GM21390 (cell line): ENCODE measurements around the gene UNC13B.

ENCODE experiments used
- ATAC-seq: cut with Tn5 transposase; IDR thresholded peaks from one replicate; pipeline ENCODE4 v1.9.1; 2021; ENCODE audit not compliant: unreplicated experiment

The UNC13B gene

DNA sequence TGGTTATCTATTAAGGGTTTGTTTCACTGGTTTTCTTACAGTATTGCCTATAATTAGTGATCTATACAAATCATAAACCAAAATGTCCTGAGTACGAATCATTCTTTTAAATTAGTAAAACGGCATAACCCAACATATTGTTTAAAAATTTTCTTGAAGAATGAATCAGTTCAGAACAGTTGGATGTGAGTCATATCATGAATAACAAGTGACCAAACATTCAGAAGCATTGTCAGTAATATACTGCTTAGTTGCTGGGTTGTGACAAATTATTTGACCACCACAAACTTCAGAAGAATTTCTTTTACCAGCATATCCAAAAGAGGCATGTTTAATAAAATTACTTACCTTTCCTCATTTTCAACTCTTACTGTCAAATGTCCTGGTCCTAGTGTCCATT lies 111.2 kb downstream of the UNC13B start:
- no peak for ATAC-seq

- ATAC-seq: no peak
Observed at GRCh38 chr9:35273591-35273990, 111.8 kb downstream of the UNC13B start.

DNA sequence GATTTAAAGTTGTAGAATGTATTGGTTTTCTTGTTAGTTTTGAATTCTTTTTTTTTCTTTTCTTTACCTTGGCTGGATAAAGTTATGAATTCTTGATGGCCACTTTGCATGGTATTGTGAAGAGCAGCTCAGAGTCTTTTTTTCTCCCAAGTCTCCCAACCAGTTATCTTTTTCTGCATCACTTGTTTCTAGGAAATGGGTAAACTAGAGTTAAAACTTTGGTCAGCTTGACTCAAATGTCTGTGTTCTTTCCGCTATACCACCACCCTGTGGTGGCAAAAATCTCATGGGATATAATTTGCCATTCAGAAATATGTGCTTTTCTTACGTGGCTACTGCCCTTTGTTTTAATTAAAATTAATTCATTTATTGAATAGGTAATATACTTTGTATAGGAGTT lies 113.2 kb downstream of the UNC13B start:
- no peak for ATAC-seq

GRCh38 chr9:35277171-35277520 lies 115.3 kb downstream of the UNC13B start:
- ATAC-seq: no peak

DNA sequence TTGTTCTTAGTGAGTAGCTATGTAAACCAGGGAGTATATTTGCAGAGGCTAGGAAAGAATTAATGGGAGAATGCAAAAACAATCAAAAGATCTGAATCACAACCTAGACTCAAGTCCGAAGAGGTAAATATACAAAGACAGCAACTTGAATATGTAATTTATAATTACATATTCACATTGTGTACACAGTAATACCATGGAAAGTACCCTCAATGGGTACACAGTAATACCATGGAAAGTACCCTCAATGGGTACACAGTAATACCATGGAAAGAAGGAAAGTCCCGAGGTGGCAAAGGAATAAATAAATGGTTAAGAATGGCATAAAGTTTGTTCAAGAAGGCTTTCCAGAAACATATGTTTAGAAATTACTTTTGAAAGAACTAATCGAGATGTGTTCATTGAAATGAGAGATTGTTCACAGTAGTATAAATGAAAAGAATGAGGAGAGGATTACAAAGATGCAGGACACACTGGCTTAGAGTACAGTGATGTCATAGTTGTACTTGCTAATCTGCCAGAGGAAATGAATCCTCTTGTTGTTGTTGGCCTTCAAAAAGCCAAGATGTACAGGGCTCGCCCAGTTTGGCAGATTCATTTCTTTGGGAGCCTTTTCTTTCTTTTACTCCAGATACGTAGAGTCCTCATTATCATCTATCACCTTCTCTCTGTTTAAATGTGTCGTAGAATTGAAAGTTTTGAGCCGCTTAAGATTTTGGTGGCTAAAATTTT lies 116.0 kb downstream of the UNC13B start:
- no peak for ATAC-seq

- ATAC-seq: no peak
Observed at GRCh38 chr9:35279946-35280345, 118.1 kb downstream of the UNC13B start.

GRCh38 chr9:35280399-35280798 lies 118.6 kb downstream of the UNC13B start:
- ATAC-seq: no peak

DNA sequence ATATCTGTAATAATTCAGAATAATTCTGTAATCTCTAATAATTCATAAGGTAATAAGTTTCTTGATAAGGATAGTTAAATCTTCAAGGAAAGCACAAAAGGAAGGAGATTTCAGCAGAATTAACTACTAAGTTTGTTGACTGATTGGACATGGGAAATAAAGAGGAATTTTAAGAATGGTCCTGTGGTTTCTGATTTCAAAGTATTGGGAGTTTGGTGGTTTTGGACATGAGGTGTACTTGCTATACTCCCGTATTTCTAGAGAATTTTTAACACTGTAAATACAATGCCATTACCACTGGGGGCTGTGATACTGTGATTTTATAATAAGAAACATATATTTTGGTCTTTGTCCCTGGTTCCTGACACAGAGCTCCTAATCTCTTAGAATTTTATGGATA lies 123.9 kb downstream of the UNC13B start:
- ATAC-seq: no peak

- no peak for ATAC-seq
Observed at GRCh38 chr9:35286381-35286780, 124.6 kb downstream of the UNC13B start.

- ATAC-seq: no peak
Observed at GRCh38 chr9:35287987-35288632, 126.3 kb downstream of the UNC13B start.

DNA sequence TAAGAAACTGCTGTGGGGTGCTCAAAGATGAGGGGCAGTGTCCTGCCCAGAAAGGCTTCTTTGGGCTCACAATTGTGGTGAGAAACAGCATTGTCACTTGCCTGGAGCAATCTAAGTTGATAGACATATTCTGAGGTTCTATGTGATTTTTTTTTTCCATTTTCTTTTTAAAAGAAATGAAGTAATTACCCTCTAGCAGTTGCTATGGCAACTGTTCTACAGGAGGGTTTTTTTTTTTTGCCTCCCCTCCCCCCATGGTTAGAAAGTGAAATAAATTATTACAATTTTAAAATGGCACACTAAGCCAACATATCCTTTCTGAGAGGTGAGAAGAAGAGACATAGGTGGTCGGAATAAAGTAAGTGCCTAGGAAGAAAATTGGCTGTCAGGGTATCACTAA lies 127.0 kb downstream of the UNC13B start:
- ATAC-seq: no peak

- ATAC-seq: no peak
Observed at GRCh38 chr9:35293376-35293964, 131.7 kb downstream of the UNC13B start.

DNA sequence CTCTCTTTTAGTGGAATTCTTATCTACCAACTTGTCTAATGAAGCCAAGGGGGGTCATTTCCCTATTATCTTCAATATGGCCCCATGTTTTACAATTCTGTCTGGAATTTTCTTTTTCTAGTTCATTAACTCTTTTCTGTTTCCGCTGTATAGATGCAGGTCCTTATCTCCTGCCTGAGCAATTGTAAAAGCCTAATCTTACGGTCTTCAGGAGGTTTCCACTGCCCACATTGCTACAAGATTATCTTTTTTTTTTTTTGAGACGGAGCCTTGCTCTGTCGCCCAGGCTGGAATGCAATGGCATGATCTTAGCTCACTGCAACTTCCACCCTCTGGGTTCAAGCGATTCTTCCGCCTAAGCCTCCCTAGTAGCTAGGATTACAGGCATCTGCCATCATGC lies 132.3 kb downstream of the UNC13B start:
- ATAC-seq: no peak

- no peak for ATAC-seq
Observed at GRCh38 chr9:35294556-35294955, 132.7 kb downstream of the UNC13B start.

GRCh38 chr9:35295369-35296036 lies 133.7 kb downstream of the UNC13B start:
- no peak for ATAC-seq

DNA sequence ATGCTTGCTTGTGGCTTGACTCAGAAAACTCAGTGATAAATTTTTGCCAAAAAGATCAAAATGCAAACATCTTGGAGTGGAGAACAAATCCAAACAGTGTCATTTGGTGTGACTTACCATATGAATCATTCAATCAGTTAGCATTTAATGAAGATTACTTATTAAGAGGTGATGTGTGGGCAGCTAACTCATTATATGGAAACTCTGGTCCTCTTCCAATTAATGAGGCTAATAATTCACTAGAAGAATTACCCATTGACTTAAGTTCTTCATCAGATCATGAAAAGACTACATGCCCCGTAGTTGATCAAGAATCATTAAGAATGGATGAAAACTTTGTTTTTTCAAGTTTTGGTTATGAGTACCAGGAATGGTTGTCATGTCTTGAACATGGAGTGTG lies 141.8 kb downstream of the UNC13B start:
- no peak for ATAC-seq

DNA sequence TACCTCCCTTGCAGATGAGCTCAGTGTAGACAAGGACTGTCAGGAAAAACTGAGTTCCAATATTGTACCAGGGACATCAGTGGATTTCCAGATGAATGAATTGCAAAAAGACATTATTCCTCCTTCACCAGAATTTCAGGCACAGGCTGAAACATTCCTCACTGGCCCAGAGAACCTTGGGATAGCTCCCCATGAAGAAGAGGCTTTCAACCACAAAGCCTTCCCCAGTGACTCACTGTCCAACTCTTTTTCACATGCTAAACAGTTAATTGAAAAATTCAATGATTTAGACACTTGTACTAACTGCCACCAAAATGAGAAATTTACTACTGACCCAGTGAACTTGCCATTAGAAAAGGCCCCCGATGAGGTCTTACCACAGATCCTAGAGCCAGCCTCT lies 144.5 kb downstream of the UNC13B start:
- ATAC-seq: no peak

DNA sequence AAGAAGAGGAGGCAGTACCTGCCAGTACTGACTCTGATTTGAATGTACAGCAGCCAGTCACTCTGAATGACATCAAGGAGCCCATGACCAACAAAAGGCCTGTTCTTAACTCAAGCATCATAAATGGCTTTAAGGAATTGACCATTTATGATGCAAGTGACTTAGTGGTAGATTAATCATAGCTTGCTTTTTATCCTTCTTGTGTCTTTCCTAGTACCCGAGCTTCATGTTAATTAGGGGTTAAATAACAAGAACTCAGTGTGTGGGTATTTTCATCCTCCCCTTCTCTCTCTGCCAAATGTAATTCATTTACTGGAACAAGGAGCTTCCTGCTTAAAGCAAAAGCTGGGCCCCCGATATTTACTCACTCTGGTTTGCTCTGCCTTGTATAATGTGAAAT lies 146.5 kb downstream of the UNC13B start:
- no peak for ATAC-seq

DNA sequence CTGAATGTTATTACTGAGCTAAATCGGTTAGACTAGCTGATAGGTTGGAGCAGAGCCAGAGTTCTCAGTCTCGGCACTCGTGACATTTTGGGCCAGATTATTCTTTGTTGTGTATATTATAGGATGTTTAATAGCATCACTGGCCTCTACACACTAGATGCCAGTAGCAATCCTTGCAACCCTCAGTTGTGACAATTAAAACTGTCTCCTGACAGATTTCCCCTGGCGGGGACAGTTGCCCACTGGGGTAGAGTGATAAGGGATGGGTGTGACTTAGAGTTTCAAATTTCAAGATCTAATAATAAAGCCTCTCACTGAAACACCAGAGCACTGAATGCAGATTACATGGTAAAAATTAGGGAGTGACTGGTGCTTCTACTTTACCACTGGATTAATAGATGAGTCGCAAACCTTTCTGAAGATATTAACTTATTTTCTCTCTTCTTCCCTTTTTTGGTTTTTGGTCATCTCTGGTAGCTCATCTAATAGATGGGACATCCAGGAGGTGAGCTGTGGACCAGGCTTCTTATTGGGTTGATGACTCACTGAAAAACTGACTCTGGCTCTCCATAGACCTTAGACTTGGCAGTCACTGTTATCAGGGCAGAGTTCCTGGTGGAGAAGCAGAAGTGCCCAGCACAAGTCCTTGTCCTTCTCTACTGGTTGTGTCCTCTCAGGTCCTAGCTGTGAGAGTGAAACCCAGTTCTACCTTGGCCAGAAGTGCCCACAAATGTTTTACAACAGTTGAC lies 150.3 kb downstream of the UNC13B start:
- no peak for ATAC-seq

- no peak for ATAC-seq
Observed at GRCh38 chr9:35313460-35313859, 151.7 kb downstream of the UNC13B start.

DNA sequence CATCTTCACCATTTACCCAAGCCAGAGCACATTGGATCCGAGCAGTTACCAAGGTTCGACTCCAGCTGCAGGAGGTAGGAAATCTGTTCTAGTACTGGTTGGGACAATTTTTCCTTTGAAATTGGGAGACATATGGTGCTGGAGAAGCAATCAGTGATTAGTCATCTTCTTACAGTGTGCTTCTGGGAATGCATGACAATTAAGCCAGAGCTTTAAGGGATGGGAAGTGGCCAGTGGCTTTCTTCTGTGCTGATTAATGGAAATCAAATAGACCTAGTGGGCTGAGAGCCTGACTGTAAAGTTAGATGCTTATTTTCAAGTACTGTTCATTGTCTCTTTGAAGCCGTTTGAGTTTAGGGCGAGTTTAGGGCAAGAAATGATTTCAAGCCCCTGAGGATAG lies 152.1 kb downstream of the UNC13B start:
- no peak for ATAC-seq
